Suprapubic skin (tissue), 4 donors: ENCODE results near the gene RFX6. TPM values are rescaled to one million over a fixed set of nuclear protein-coding genes. Genes with fewer than 3 reads are reported as not detected.

Experiments
- DNase-seq, 2 donors: peaks; one replicate each; pipeline ENCODE4 v3.0.0-alpha.2; 2019; ENCODE audit warnings: low spot score in 2 of 2
- H3K27ac ChIP-seq: fragments of 200-600 bp; sonication (generic); one replicate; pipeline ENCODE4 v1.5.1; 2019
- H3K27me3 ChIP-seq: fragments of 200-600 bp; sonication (generic); one replicate; pipeline ENCODE4 v1.5.1; 2019
- H3K36me3 ChIP-seq: fragments of 200-600 bp; sonication (generic); one replicate; pipeline ENCODE4 v1.5.1; 2019
- H3K4me1 ChIP-seq: fragments of 200-600 bp; sonication (generic); one replicate; pipeline ENCODE4 v1.5.1; 2019
- H3K4me3 ChIP-seq: fragments of 200-600 bp; sonication (generic); one replicate; pipeline ENCODE4 v1.5.1; 2019; ENCODE audit warnings: mild to moderate bottlenecking
- H3K9me3 ChIP-seq: fragments of 200-600 bp; sonication (generic); one replicate; pipeline ENCODE4 v1.5.1; 2019
- EP300 ChIP-seq: sonication (generic); formaldehyde crosslinking; IDR thresholded peaks from one replicate; pipeline ENCODE4 v1.6.1; 2017; ENCODE audit warnings: antibody characterized with exemption
- POLR2A ChIP-seq, 2 donors: fragments of 450-650 bp; IDR thresholded peaks; one replicate each; pipeline ENCODE4 v1.6.1; 2017; ENCODE audit warnings: antibody characterized with exemption in 2 of 2, mild to moderate bottlenecking in 2 of 2, moderate library complexity in 2 of 2
- POLR2AphosphoS5 ChIP-seq, 3 donors: sonication (generic); formaldehyde crosslinking; IDR thresholded peaks; one replicate each; pipeline ENCODE4 v1.6.1; 2017; ENCODE audit warnings: antibody characterized with exemption in 3 of 3
- WGBS: methylation state at CpG from one replicate; pipeline ENCODE4 v1.1.5; 2018; 5-methylcytosine and 5-hydroxymethylcytosine counted together
- total RNA-seq, 4 donors: library from RNA; depleted of rRNA; stranded (reverse); fragments of >200 nt; gene quantifications; one replicate each; pipeline ENCODE4 v1.1.0, GENCODE V29; 2016
- TF ChIP-seq, protein P1 (sequence below), 2 donors: fragments of 200-600 bp in 1 of 2; fragments of 450-650 bp in 1 of 2; sonication (generic) in 1 of 2; IDR thresholded peaks; one replicate each; pipeline ENCODE4 v1.5.1; 2016 to 2019; ENCODE audit warnings: antibody characterized with exemption in 2 of 2, mild to moderate bottlenecking in 1 of 2, moderate library complexity in 1 of 2

Gene RFX6
- total RNA-seq, 4 donors from 2014 or later = not detected

- DNase-seq = no peak
- WGBS = 89% methylated on average over 2 of the region's 2 CpGs
- TF ChIP-seq EP300 (no peak), POLR2A (IDR thresholded peaks at IDR 0.05) (no peak), POLR2AphosphoS5 (IDR thresholded peaks at IDR 0.05) (no peak)
- TF ChIP-seq, protein P1, sequence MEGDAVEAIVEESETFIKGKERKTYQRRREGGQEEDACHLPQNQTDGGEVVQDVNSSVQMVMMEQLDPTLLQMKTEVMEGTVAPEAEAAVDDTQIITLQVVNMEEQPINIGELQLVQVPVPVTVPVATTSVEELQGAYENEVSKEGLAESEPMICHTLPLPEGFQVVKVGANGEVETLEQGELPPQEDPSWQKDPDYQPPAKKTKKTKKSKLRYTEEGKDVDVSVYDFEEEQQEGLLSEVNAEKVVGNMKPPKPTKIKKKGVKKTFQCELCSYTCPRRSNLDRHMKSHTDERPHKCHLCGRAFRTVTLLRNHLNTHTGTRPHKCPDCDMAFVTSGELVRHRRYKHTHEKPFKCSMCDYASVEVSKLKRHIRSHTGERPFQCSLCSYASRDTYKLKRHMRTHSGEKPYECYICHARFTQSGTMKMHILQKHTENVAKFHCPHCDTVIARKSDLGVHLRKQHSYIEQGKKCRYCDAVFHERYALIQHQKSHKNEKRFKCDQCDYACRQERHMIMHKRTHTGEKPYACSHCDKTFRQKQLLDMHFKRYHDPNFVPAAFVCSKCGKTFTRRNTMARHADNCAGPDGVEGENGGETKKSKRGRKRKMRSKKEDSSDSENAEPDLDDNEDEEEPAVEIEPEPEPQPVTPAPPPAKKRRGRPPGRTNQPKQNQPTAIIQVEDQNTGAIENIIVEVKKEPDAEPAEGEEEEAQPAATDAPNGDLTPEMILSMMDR (IDR thresholded peaks at IDR 0.05) = no peak
These were observed 18.9 kb downstream of the RFX6 start for GRCh38 chr6:116895935-116896334.

DNA sequence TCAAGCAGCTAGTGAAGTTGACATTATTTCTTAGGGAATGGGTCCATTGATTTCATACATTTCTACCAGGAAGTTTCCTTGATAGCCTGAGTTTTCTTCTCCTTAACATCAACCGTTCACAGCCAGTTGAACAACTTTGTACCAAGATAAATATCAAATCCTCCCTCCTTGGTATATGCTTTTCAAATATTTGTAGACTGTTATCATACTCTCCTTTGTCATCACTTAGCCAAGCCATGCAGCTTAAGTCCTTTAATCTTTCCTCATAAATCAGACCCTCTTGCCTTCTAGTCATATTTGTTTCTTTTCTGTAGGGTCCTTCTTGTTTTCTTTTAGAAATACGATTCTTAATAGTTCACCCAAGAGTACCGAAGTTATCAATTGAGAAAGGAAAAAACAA lies 25.6 kb downstream of the RFX6 start:
- no peak overlapping the region for H3K4me3 ChIP-seq
- H3K4me1 ChIP-seq = no peaks in the 10 kb centered on the region
- H3K9me3 ChIP-seq = no peaks in the 10 kb centered on the region
- H3K36me3 ChIP-seq = no peaks in the 10 kb centered on the region
- no peak for DNase-seq
- no peak for TF ChIP-seq EP300
- H3K27ac ChIP-seq = no peak overlapping the region
- no peaks in the 10 kb centered on the region for H3K27me3 ChIP-seq
- 28% methylated on average over 3 of the region's 3 CpGs for WGBS

More at GRCh38 chr6:116895935-116896334, 18.9 kb downstream of the RFX6 start:
- Histone ChIP-seq H3K36me3 (no peaks in the 10 kb centered on the region), H3K4me1 (no peaks in the 10 kb centered on the region), H3K4me3 (no peak overlapping the region), H3K9me3 (no peaks in the 10 kb centered on the region), H3K27me3 (no peaks in the 10 kb centered on the region), H3K27ac (no peak overlapping the region)

- Histone ChIP-seq H3K9me3 (no peaks in the 10 kb centered on the region), H3K36me3 (no peaks in the 10 kb centered on the region), H3K4me3 (no peak overlapping the region), H3K27me3 (no peaks in the 10 kb centered on the region), H3K4me1 (no peaks in the 10 kb centered on the region), H3K27ac (no peak overlapping the region)
- DNase-seq = no peak
- TF ChIP-seq, protein P1 (IDR thresholded peaks at IDR 0.05) = no peak
- TF ChIP-seq EP300 (no peak), POLR2AphosphoS5 (IDR thresholded peaks at IDR 0.05) (no peak), POLR2A (IDR thresholded peaks at IDR 0.05) (no peak)
- 70% methylated on average over 4 of the region's 4 CpGs for WGBS
These were observed 46.0 kb downstream of the RFX6 start for GRCh38 chr6:116922853-116923548.

DNA sequence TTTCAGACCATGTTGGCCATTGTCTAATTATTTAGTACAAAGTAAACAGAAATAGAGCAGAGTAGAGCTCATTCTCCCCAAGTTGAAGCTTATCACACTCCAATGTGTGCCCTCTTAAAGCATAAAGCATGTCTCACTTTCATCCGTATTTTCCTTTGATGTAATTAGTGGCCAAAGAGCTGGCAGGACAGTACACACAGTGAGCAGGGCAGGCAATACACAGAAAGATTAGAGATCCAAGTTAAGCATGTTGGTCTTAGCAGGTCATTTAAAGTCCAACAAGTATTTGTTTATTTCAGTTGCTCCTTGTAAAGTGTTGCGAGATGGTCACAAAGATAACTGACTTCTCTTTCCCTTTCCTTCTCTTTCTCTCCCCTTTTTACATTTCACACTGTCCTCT lies 47.2 kb downstream of the RFX6 start:
- DNase-seq = no peak
- TF ChIP-seq EP300 (no peak), POLR2A (IDR thresholded peaks at IDR 0.05) (no peak), POLR2AphosphoS5 (IDR thresholded peaks at IDR 0.05) (no peak)
- TF ChIP-seq, protein P1 (IDR thresholded peaks at IDR 0.05) = no peak
- Histone ChIP-seq H3K36me3 (no peaks in the 10 kb centered on the region), H3K4me3 (no peak overlapping the region), H3K4me1 (no peaks in the 10 kb centered on the region), H3K9me3 (no peaks in the 10 kb centered on the region), H3K27me3 (no peaks in the 10 kb centered on the region), H3K27ac (no peak overlapping the region)
- 67% methylated on average over 2 of the region's 2 CpGs for WGBS

GRCh38 chr6:116925088-116925794 lies 48.2 kb downstream of the RFX6 start:
- TF ChIP-seq POLR2AphosphoS5 (IDR thresholded peaks at IDR 0.05) = no peak
- no peak for TF ChIP-seq EP300
- TF ChIP-seq, protein P1 (IDR thresholded peaks at IDR 0.05) = no peak
- no peak for TF ChIP-seq POLR2A (IDR thresholded peaks at IDR 0.05)
- H3K27ac ChIP-seq = no peak overlapping the region
- no peaks in the 10 kb centered on the region for H3K4me1 ChIP-seq
- no peaks in the 10 kb centered on the region for H3K9me3 ChIP-seq
- no peaks in the 10 kb centered on the region for H3K27me3 ChIP-seq
- H3K36me3 ChIP-seq = no peaks in the 10 kb centered on the region
- 59% methylated on average over 10 of the region's 10 CpGs for WGBS
- H3K4me3 ChIP-seq = no peak overlapping the region
- DNase-seq = no peak
